WERI-Rb-1 (cell line): ENCODE measurements around the gene SORCS2.

Source experiments
- DNase-seq: peaks from one replicate; pipeline ENCODE4 v3.0.0-alpha.2; 2020
- H3K27ac ChIP-seq: fragments of 250-450 bp; sonication (Bioruptor Pico); 2 replicates; pipeline ENCODE4 v1.5.1; 2020; ENCODE audit warnings: mild to moderate bottlenecking, moderate library complexity
- H3K27me3 ChIP-seq: fragments of 250-450 bp; sonication (Bioruptor Pico); 2 replicates; pipeline ENCODE4 v1.5.1; 2021; ENCODE audit warnings: mild to moderate bottlenecking, low read depth, moderate library complexity; ENCODE audit not compliant: insufficient read depth, severe bottlenecking
- H3K36me3 ChIP-seq: fragments of 250-450 bp; sonication (Bioruptor Pico); 2 replicates; pipeline ENCODE4 v1.5.1; 2020; ENCODE audit warnings: mild to moderate bottlenecking, moderate library complexity
- H3K4me3 ChIP-seq: 2 replicates; pipeline ENCODE4 v1.5.1; 2011; ENCODE audit warnings: low read depth, mild to moderate bottlenecking, control low read depth, low read length
- H3K9me3 ChIP-seq: fragments of 250-450 bp; sonication (Bioruptor Pico); 2 replicates; pipeline ENCODE4 v1.5.1; 2021; ENCODE audit warnings: mild to moderate bottlenecking, moderate library complexity; ENCODE audit not compliant: severe bottlenecking
- CTCF ChIP-seq: IDR thresholded peaks from 2 replicates; pipeline ENCODE4 v1.5.1; 2011; ENCODE audit warnings: low read depth, mild to moderate bottlenecking, control low read depth, inconsistent platforms, low read length

Gene SORCS2

GRCh38 chr4:7503559-7504249, 311.4 kb downstream of the SORCS2 start:
- Histone ChIP-seq H3K36me3 (peaks cover 11% of the 10 kb centered on the region; the same call in 1 of the 2 replicates), H3K27ac (no peak overlapping the region), H3K4me3 (no peak overlapping the region), H3K9me3 (no peaks in the 10 kb centered on the region), H3K27me3 (no peaks in the 10 kb centered on the region)
- TF ChIP-seq CTCF = no peak
- no peak for DNase-seq

- peaks cover 5% of the 10 kb centered on the region; the same call in 1 of the 2 replicates for H3K36me3 ChIP-seq
- no peak overlapping the region for H3K27ac ChIP-seq
Observed at GRCh38 chr4:7505116-7505900, 313.0 kb downstream of the SORCS2 start.

GRCh38 chr4:7506119-7506518, 313.8 kb downstream of the SORCS2 start:
- H3K36me3 ChIP-seq = peaks cover 3% of the 10 kb centered on the region; the same call in 1 of the 2 replicates
- H3K4me3 ChIP-seq = no peak overlapping the region
- DNase-seq = no peak
- TF ChIP-seq CTCF = no peak
- no peaks in the 10 kb centered on the region for H3K9me3 ChIP-seq
- no peaks in the 10 kb centered on the region for H3K27me3 ChIP-seq
- H3K27ac ChIP-seq = no peak overlapping the region

More at GRCh38 chr4:7505116-7505900, 313.0 kb downstream of the SORCS2 start:
- no peak for TF ChIP-seq CTCF
- Histone ChIP-seq H3K9me3 (no peaks in the 10 kb centered on the region), H3K4me3 (no peak overlapping the region), H3K27me3 (no peaks in the 10 kb centered on the region)
- no peak for DNase-seq

- no peak overlapping the region for H3K4me3 ChIP-seq
- no peak for TF ChIP-seq CTCF
- no peaks in the 10 kb centered on the region for H3K27me3 ChIP-seq
- no peak for DNase-seq
- H3K9me3 ChIP-seq = no peaks in the 10 kb centered on the region
- H3K27ac ChIP-seq = no peak overlapping the region
- H3K36me3 ChIP-seq = no peaks in the 10 kb centered on the region
Observed at GRCh38 chr4:7506572-7506971, 314.2 kb downstream of the SORCS2 start.

GRCh38 chr4:7507381-7507780, 315.0 kb downstream of the SORCS2 start:
- no peak for TF ChIP-seq CTCF
- DNase-seq = no peak
- Histone ChIP-seq H3K9me3 (no peaks in the 10 kb centered on the region), H3K4me3 (no peak overlapping the region), H3K27me3 (no peaks in the 10 kb centered on the region), H3K36me3 (no peaks in the 10 kb centered on the region), H3K27ac (no peak overlapping the region)
